ENCODE data around the gene ZNF280A. TPM values are rescaled to one million over a fixed set of nuclear protein-coding genes. Genes with fewer than 3 reads are reported as not detected.

ZNF280A gene
- total and polyA plus RNA-seq, 2 experiments from 2014 or later = not detected

- Histone ChIP-seq H3K4me2 (no peak overlapping the region), H3K9me2 (ENCODE audit: insufficient read depth) (peaks cover 3% of the 10 kb centered on the region; the same call in 1 of the 2 replicates), H2AFZ (no peak overlapping the region), H3K4me1 (ENCODE audit: insufficient read depth) (no peaks in the 10 kb centered on the region), H3K27ac (ENCODE audit: low read depth) (no peak overlapping the region), H3F3A (replicated peaks; ENCODE audit: low read depth) (no peaks in the 10 kb centered on the region), H4K20me1 (replicated peaks; ENCODE audit: insufficient read depth) (no peaks in the 10 kb centered on the region), H3K79me2 (replicated peaks; ENCODE audit: insufficient read depth) (no peaks in the 10 kb centered on the region), H3K36me3 (ENCODE audit: insufficient read depth) (no peaks in the 10 kb centered on the region), H3K4me3 (no peak overlapping the region), H3K27me3 (ENCODE audit: insufficient read depth) (peaks cover 100% of the 10 kb centered on the region)
- Mint-ChIP-seq H3K27ac (no peak overlapping the region), H3K27me3 (ENCODE audit: insufficient read depth, low read depth, poor library complexity) (peaks cover 72% of the 10 kb centered on the region), H3K4me1 (peaks cover 5% of the 10 kb centered on the region; the same call in 2 of the 3 replicates), H3K36me3 (ENCODE audit: low read depth) (no peaks in the 10 kb centered on the region), H3K9me3 (peaks cover 5% of the 10 kb centered on the region; the same call in 1 of the 3 replicates), H3K4me3 (no peak overlapping the region)
- TF ChIP-seq ZNF331 (CRISPR knock-in tag; IDR thresholded peaks at IDR 0.05; ENCODE audit: low read depth) = no peak
- no peak for TF ChIP-seq EZH2phosphoT487 (IDR thresholded peaks at IDR 0.05; ENCODE audit: unreplicated experiment)
- ATAC-seq = no peak
- no peak for DNase-seq (ENCODE audit: low spot score)
These were observed 3.4 kb upstream of the ZNF280A start for GRCh38 chr22:22523494-22523893.

- Mint-ChIP-seq H3K4me3 (no peak overlapping the region), H3K4me1 (peaks cover 5% of the 10 kb centered on the region; the same call in 2 of the 3 replicates), H3K36me3 (ENCODE audit: low read depth) (no peaks in the 10 kb centered on the region), H3K9me3 (peaks cover 5% of the 10 kb centered on the region; the same call in 1 of the 3 replicates), H3K27me3 (ENCODE audit: insufficient read depth, low read depth, poor library complexity) (peaks cover 68% of the 10 kb centered on the region), H3K27ac (no peak overlapping the region)
- no peak for DNase-seq (ENCODE audit: low spot score)
- Histone ChIP-seq H3K4me3 (no peak overlapping the region), H3K27me3 (ENCODE audit: insufficient read depth) (peaks cover 97% of the 10 kb centered on the region), H4K20me1 (replicated peaks; ENCODE audit: insufficient read depth) (no peaks in the 10 kb centered on the region), H3K9me2 (ENCODE audit: insufficient read depth) (peaks cover 3% of the 10 kb centered on the region; the same call in 1 of the 2 replicates), H3K36me3 (ENCODE audit: insufficient read depth) (no peaks in the 10 kb centered on the region), H3K4me1 (ENCODE audit: insufficient read depth) (no peaks in the 10 kb centered on the region), H3K27ac (ENCODE audit: low read depth) (no peak overlapping the region), H3K4me2 (no peak overlapping the region), H2AFZ (no peak overlapping the region), H3K79me2 (replicated peaks; ENCODE audit: insufficient read depth) (no peaks in the 10 kb centered on the region), H3F3A (replicated peaks; ENCODE audit: low read depth) (no peaks in the 10 kb centered on the region)
- no peak for ATAC-seq
- TF ChIP-seq ZNF114 (CRISPR knock-in tag; IDR thresholded peaks at IDR 0.05) (no peak), JUNB (IDR thresholded peaks at IDR 0.05; ENCODE audit: unreplicated experiment) (no peak), NANOG (IDR thresholded peaks at IDR 0.05; ENCODE audit: borderline replicate concordance) (no peak), ZNF331 (CRISPR knock-in tag; IDR thresholded peaks at IDR 0.05; ENCODE audit: low read depth) (no peak)
These were observed 1.6 kb upstream of the ZNF280A start for GRCh38 chr22:22521631-22522030.

- Histone ChIP-seq H3K4me2 (no peak overlapping the region), H3F3A (replicated peaks; ENCODE audit: low read depth) (no peaks in the 10 kb centered on the region), H4K20me1 (replicated peaks; ENCODE audit: insufficient read depth) (no peaks in the 10 kb centered on the region), H2AFZ (peak overlapping the region; percentile 33; the same call in 1 of the 2 replicates), H3K27me3 (ENCODE audit: insufficient read depth) (peaks cover 97% of the 10 kb centered on the region), H3K4me3 (no peak overlapping the region), H3K36me3 (ENCODE audit: insufficient read depth) (no peaks in the 10 kb centered on the region), H3K27ac (ENCODE audit: low read depth) (no peak overlapping the region), H3K79me2 (replicated peaks; ENCODE audit: insufficient read depth) (no peaks in the 10 kb centered on the region), H3K4me1 (ENCODE audit: insufficient read depth) (no peaks in the 10 kb centered on the region), H3K9me2 (ENCODE audit: insufficient read depth) (peaks cover 3% of the 10 kb centered on the region; the same call in 1 of the 2 replicates)
- Mint-ChIP-seq H3K27me3 (ENCODE audit: insufficient read depth, low read depth, poor library complexity) (peaks cover 69% of the 10 kb centered on the region), H3K4me3 (no peak overlapping the region), H3K9me3 (peaks cover 5% of the 10 kb centered on the region; the same call in 1 of the 3 replicates), H3K36me3 (ENCODE audit: low read depth) (no peaks in the 10 kb centered on the region), H3K4me1 (peaks cover 5% of the 10 kb centered on the region; the same call in 2 of the 3 replicates), H3K27ac (no peak overlapping the region)
- no peak; the same call in 2 of the 3 replicates for ATAC-seq
- peak; percentile 5 for DNase-seq (ENCODE audit: low spot score)
- no peak for TF ChIP-seq ZNF462 (CRISPR knock-in tag; IDR thresholded peaks at IDR 0.05)
- no peak for TF ChIP-seq NANOG (IDR thresholded peaks at IDR 0.05; ENCODE audit: borderline replicate concordance)
- no peak for TF ChIP-seq POLR2AphosphoS5 (IDR thresholded peaks at IDR 0.05; ENCODE audit: low read depth)
- no peak for TF ChIP-seq ZNF114 (CRISPR knock-in tag; IDR thresholded peaks at IDR 0.05)
- TF ChIP-seq JUNB (IDR thresholded peaks at IDR 0.05; ENCODE audit: unreplicated experiment) = no peak
These were observed 865 bp upstream of the ZNF280A start for GRCh38 chr22:22520667-22521602.

Data from GM23338 (cell line).